GM08714 (cell line): ENCODE data around the gene CARMIL1.

ENCODE experiments used
- H3K4me3 ChIP-seq: fragments of 200-500 bp; sonication (Bioruptor generic); 2 replicates; pipeline ENCODE4 v1.5.1; 2014; ENCODE audit warnings: mild to moderate bottlenecking, low read length, inconsistent platforms
- ZNF274 ChIP-seq: IDR thresholded peaks from 2 replicates; pipeline ENCODE4 v1.6.1; 2012; ENCODE audit warnings: mild to moderate bottlenecking, low read depth, low read length

The CARMIL1 gene

DNA sequence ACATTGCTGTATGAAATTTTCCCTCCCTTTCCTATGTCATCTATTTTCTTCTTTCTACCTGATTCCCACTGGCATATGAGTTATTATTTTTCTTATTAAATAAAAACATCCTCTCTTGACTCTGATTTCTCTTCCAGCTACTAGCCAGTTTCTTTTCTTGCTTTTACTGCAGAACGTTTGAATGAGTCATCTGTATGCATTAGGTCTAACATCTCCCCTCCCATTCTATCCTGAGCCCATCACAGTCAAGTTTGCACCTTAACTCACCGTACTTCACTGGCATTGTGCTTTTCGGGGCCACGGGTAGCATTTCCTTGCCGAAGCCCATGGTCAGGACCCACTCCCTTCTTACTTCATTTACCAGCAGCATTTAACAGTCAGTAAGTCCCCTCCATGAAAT is 65.7 kb downstream of the CARMIL1 start:
- TF ChIP-seq ZNF274 = no peak
- no peak overlapping the region for H3K4me3 ChIP-seq

DNA sequence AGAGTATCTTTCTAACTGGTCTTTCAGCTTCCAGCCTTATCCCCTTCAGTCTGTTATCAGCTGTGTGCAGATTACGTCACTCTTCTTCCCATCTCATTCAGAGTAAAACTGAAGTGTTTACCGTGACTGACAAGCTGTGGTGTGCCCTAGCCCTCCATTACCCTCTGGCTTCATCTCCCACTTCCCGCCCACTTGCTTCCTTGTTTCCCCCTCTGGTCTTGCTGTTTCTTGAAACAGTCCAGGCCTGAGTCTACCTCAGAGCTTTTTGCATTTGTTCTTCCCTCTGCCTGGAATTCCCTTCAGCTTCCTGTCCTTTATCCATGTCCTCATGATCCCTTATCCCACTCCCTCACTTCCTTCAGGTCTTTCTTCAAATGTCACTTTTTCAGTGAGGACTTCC is 66.9 kb downstream of the CARMIL1 start:
- H3K4me3 ChIP-seq = no peak overlapping the region
- no peak for TF ChIP-seq ZNF274

DNA sequence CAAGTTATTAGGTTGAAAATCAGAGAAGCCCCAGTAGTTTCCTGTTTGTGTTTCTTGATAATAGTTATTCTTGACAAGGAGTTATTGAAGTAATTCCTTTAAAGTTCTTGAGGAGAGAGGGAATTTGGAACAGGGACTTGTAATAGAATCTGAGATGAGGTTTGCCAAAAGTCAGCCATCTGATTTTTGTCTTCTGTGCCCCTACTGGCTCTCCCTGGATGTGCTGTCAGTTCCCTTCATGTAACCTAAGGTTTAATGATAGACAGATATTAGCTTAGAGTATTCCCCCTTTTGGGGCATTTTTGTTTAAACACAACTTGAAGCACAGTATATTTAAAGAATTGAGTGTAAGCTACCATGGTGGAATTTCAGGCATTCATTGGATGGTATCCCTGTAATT is 71.4 kb downstream of the CARMIL1 start:
- no peak for TF ChIP-seq ZNF274
- H3K4me3 ChIP-seq = no peak overlapping the region

DNA sequence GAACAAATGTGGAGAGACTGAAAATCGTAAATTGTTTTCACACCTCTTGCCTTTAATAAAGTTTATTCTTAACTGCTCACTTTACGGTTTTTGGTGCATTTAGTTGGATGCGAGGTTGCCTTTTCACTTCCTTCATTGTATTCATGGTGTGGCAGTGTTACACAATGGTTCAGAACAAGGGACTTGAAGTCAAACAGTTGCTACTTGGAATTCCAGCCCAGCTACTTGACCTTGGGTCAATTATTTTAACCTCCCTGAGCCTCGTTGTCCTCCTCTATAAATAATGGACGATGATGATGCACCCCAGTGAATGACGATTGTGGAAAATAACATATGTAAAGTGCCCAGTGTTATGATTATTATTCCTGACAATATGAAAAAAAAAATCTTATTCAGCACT is 72.3 kb downstream of the CARMIL1 start:
- H3K4me3 ChIP-seq = no peak overlapping the region
- TF ChIP-seq ZNF274 = no peak

DNA sequence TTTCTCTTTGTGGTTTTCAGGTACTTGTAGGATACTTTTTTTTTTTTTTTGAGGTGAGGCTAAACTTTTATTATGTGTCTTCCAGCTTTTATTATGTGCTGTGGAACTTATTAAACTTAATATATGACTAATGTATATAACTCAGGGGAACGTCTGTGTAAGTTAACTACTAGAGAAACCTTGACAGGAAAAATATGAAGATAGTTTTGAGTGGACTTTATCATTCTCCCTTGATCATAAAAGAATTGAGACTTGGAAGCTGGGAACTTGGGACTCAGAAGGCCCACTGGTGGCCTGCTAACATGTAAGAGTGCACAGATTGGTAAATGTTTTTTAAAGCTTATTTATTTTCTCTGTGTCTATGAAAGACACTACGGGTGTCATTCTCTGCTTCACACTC is 73.1 kb downstream of the CARMIL1 start:
- H3K4me3 ChIP-seq = no peak overlapping the region
- no peak for TF ChIP-seq ZNF274

DNA sequence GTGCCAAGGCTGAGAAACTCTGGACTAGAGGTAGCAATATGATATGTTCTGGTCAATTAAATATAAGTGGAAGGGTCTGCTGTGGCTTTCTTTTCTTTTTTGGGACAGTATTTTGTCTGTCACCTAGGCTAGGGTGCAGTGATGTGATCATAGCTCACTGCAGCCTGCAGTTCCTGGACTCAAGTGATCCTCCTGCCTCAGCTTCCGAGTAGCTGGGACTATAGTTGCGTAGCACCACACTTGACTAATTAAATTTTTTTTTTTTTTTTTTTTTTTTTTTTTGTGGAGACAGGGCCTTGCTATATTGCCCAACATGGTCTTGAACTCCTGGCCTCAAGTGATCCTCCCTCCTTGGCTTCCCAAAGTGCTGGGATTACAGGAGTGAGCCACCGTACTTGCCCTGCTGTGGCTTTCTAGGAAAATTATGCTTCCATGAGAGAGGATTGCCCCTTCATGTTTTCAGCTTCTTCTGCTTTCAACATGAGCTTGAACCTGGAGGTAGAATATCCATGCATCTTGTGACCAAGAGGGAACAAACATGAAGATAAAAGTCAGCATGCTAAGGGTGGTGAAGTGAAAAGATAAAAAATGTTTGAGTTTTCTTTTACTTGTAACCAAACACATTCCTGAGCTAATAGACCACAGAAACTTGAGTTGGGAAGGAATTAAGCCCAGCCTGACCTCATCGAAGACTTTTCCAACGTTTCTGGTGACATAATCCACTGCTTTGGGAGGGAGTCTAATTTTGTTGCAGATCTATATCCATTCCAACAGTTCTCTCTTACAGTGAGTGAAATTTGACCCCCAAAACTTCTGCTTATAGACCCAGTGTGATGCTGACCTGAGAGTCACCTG is 75.1 kb downstream of the CARMIL1 start:
- TF ChIP-seq ZNF274 = no peak
- no peak overlapping the region for H3K4me3 ChIP-seq

DNA sequence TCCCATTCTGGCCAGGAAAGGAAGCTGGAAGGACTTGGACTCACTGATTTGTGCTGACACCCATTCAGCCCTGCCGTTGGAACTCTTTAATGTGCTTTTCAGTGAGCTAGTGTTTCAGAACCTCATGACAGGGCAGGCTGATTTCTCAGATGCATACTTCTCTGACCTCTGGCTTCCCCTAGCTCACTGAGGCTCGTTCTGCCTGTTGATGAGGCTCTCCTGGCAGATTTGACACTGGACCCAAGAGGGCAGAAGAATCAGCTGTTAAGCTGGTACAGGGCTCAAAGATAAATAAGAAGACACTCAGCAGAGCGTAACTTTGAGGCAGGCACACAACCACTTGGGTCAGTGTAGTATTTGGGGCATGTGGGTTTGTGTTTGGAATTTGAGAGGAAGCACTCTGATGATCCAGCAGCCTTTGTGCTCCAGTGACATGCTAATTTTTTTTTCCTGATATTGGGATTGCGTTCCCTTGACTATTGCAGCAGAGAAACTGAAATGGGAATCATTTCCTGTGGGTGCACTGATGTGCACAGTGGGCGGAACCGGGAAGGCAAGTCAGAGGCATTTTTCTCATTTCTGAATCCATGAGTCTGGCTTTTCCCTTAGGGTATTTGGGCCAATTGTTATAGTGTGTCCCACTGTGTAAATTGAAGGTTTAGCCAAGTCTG is 80.2 kb downstream of the CARMIL1 start:
- H3K4me3 ChIP-seq = no peak overlapping the region
- TF ChIP-seq ZNF274 = no peak

DNA sequence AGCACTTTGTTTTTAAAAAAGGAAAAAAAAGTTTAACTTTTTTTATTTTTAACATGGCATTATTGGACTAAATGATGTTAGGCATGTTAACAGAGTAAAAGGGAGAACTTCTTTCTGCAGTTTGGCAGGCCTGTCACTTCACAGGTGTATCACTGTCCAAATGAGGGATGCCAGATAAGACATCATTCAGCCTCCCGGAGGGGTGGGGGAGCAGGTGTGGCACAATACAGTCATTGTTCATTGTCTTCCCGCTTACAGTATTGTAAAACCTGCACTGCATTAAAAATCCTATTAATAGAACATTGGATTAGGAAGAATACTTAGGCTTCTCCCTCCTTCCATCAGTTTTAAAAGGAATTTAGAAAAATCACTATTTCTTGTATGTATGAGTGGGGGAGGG is 80.7 kb downstream of the CARMIL1 start:
- no peak for TF ChIP-seq ZNF274
- no peak overlapping the region for H3K4me3 ChIP-seq

DNA sequence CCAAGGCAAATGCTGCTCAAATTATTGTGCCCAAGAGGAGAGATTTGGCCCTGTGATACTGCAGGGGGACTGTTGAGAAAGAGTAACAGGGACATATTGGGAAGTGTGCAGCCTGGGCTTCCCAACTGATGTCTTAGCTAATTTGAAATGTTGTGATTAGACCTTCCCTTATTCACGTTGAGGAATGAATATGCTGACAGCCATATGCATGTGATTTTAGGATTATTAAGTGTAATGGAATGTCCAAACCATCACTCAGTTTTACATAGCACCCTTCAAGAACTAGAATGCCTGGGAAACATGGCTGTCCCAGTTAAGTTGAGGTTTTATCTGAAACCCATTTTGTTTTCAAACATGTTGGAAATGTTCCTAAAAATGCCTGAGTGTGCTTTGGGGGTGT is 81.4 kb downstream of the CARMIL1 start:
- TF ChIP-seq ZNF274 = no peak
- H3K4me3 ChIP-seq = no peak overlapping the region

DNA sequence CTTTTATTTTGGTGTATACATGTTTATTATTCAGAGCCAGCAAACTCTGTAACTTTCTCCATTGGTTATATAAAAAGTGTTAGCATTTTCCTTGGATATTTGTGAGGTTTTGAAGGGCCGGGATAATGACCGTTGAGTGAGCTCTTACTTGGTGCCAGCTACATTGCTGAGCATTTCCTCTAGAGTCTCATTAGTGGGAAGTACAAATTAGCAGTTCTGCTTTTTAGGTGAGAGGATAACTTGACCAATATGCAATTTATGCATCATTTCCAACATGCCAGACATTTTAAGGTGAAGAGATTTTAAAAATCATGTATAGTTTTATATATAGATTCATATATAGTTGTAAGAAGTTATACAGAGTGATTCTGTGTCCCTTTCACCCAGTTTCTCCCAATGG is 84.3 kb downstream of the CARMIL1 start:
- H3K4me3 ChIP-seq = no peak overlapping the region
- TF ChIP-seq ZNF274 = no peak

DNA sequence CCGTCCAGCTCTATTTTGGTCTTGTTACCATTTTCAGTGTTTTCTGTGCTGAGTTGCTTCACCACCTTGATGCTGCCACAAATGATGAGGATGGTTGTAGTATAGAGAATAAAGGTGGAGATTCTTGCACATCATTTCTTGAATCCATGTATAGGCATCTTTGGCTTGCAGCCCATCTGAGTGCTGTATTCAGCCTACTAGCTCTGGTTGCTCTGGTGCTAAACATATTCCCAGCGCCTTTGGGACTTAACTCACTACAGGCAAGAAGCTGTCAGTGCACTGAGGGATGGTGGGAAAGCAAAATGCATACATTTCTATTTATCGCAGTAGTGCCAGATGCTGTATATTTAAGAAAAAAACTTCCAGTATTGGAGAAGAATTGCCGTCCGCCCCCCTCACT is 86.0 kb downstream of the CARMIL1 start:
- no peak for TF ChIP-seq ZNF274
- no peak overlapping the region for H3K4me3 ChIP-seq

DNA sequence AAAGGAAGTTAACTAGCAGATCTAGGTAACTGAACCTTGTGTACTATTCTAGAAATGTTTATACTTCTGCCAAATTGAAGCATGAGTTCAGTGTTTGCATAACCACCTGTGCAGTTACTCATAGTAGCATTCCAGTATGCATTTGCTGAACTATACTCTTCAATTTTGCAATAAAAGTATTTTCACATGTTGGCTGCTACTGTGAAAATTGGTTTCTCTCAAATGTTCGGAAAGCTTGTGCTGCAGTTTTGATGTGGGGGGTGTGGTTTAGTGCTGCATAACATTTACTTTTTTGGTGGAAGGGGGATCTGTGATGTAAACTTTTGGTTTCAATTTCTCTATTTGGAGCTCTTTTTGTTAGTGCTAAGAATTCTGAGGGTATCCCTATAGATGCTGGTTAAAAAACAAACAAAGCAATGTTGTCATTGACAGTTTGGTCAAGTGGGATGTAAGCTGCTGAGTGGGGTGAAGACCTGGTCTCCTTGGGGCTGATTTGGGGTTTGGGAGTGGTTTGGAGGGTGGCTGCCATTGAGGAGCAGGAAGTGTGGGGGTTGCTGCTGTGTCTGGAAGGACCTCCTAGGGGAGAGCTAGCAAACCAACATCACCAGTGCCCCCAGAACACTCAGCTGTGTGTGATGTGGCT is 87.8 kb downstream of the CARMIL1 start:
- no peak for TF ChIP-seq ZNF274
- H3K4me3 ChIP-seq = peak overlapping the region; percentile 49; the same call in 1 of the 2 replicates

DNA sequence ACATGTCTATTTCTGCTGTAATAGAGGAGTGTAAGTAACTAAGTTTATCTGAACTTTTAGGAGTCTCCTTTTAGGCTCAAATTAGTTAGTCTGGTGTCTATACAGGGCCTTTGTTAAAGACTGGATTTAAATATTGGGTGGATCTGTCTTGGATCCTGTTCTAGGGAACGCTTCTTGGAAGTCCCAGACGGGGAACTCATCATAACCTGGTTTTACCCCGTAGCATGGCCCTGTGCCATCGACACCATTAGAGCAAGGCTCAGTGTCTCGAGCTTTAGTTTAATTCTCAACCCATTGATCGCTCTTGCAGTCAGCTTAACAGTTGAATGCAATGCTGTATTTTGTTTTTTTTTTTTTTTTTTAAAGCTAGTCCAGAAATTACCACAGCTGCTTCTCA is 89.9 kb downstream of the CARMIL1 start:
- H3K4me3 ChIP-seq = peak overlapping the region; percentile 1; the same call in 1 of the 2 replicates
- no peak for TF ChIP-seq ZNF274

DNA sequence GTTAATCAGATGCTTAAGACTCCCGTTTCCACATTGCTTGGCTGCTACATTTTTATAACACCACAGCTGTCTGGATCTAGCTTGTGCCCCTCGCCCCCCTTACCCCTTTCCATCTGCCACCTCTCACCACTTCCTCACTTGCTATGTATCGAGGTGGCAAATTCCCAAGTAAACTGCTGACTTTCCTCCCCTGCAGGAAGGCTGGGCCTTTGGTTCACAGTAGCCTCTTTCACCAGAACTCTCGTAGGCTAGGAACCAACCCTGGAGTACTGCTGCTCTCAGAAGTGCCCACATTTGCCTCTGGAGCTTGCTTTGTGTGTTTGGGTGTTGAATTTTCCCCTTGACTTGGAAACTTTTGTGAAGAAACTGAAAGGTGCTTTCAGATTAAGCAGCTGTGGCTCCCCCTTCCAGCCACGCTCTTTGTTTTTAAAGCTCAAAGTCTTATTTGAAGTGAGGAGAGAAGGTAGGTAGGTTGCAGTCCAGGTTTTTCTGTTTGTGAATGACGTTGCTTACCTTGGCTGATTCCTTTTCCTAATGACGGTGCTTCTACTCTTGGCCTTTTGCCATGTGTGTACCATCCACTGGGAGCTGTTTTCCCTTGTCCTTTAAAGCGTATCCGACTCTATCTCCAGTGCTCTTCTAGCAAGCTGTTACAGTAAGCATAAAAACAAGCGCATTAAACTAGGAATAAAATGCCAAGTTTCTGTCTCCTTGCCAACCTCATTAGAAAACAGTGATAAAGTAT is 90.4 kb downstream of the CARMIL1 start:
- H3K4me3 ChIP-seq = peak overlapping the region; percentile 1; the same call in 1 of the 2 replicates
- no peak for TF ChIP-seq ZNF274
